GM12878 (cell line): ENCODE measurements around the gene TUBB. TPM values are rescaled to one million over a fixed set of nuclear protein-coding genes. Genes with fewer than 3 reads are reported as not detected.
A peak's percentile ranks its signal among the peaks of the same experiment; 100 is the strongest.

Experiments
- BHLHE40 ChIP-seq, 2 experiments: fragments of 450-650 bp in 1 of 2; IDR thresholded peaks; 2 replicates each; pipeline ENCODE4 v1.6.1; 2011 to 2017; ENCODE audit warnings: low read depth in 2 of 2, borderline replicate concordance in 1 of 2, improper control_type of control experiment in 1 of 2, low read length in 1 of 2, mild to moderate bottlenecking in 1 of 2
- EZH2 ChIP-seq: IDR thresholded peaks from 2 replicates; pipeline ENCODE4 v1.6.1; 2012; ENCODE audit warnings: low read depth, mild to moderate bottlenecking, control low read depth, inconsistent platforms, low read length, borderline replicate concordance; ENCODE audit not compliant: control insufficient read depth
- JUNB ChIP-seq: IDR thresholded peaks from 2 replicates; pipeline ENCODE4 v1.6.1; 2016; ENCODE audit warnings: antibody characterized with exemption, mild to moderate bottlenecking
- KLF5 ChIP-seq: fragments of 450-650 bp; IDR thresholded peaks from 2 replicates; pipeline ENCODE4 v1.6.1; 2014; ENCODE audit warnings: mild to moderate bottlenecking; ENCODE audit not compliant: partially characterized antibody
- RELA ChIP-seq: fragments of 450-650 bp; IDR thresholded peaks from 2 replicates; pipeline ENCODE4 v1.8.0; 2014; ENCODE audit warnings: borderline replicate concordance; ENCODE audit not compliant: partially characterized antibody
- STAT3 ChIP-seq: IDR thresholded peaks from 2 replicates; pipeline ENCODE4 v1.6.1; 2011; ENCODE audit warnings: low read depth, low read length, improper control_type of control experiment
- SUPT20H ChIP-seq: IDR thresholded peaks from 2 replicates; pipeline ENCODE4 v1.6.1; 2011; ENCODE audit warnings: low read depth, mild to moderate bottlenecking, low read length, moderate library complexity, borderline replicate concordance; ENCODE audit not compliant: control insufficient read depth
- polyA plus RNA-seq, 11 experiments: library from polyadenylated mRNA; depleted of rRNA in 4 of 11; unstranded in 6 of 11; stranded (reverse) in 5 of 11; fragments of >200 nt; fragmentation: Nextera tagmentation in 4 of 11; fragmentation: Illumina TruSeq in 1 of 11; extraction: Ambion mirVana in 4 of 11; extraction: Trizol in 1 of 11; gene quantifications; 1 replicate in 1 of 11; 2 replicates in 10 of 11; pipeline versions ENCODE4 v1.2.1 to v1.2.3, GENCODE V29; 2011 to 2016; ENCODE audit warnings: inconsistent platforms in 2 of 11, missing spikeins in 2 of 11, low read depth in 1 of 11
- total RNA-seq, 4 experiments: library from RNA; depleted of rRNA in 3 of 4; stranded (reverse); fragments of >200 nt in 3 of 4; fragmentation: Illumina TruSeq in 1 of 4; extraction: Trizol in 1 of 4; gene quantifications; 2 replicates each; pipeline versions ENCODE4 v1.2.1 to v1.2.3, GENCODE V29; 2013 to 2021
- TF ChIP-seq, protein P1 (sequence below): fragments of 450-650 bp; formaldehyde crosslinking; IDR thresholded peaks from 2 replicates; pipeline ENCODE4 v1.5.0; 2022; ENCODE audit warnings: mild to moderate bottlenecking, missing genetic modification characterization
- TF ChIP-seq, protein P2 (sequence below): fragments of 450-650 bp; formaldehyde crosslinking; IDR thresholded peaks from 2 replicates; pipeline ENCODE4 v1.4.0; 2022; ENCODE audit warnings: mild to moderate bottlenecking, moderate library complexity

The TUBB gene
- total and polyA plus RNA-seq, 10 of the 15 experiments (the other 5 are each of a cell fraction or from before 2014, with no cell fraction given) = 1,039 to 3,052 (median 1,656) TPM

DNA sequence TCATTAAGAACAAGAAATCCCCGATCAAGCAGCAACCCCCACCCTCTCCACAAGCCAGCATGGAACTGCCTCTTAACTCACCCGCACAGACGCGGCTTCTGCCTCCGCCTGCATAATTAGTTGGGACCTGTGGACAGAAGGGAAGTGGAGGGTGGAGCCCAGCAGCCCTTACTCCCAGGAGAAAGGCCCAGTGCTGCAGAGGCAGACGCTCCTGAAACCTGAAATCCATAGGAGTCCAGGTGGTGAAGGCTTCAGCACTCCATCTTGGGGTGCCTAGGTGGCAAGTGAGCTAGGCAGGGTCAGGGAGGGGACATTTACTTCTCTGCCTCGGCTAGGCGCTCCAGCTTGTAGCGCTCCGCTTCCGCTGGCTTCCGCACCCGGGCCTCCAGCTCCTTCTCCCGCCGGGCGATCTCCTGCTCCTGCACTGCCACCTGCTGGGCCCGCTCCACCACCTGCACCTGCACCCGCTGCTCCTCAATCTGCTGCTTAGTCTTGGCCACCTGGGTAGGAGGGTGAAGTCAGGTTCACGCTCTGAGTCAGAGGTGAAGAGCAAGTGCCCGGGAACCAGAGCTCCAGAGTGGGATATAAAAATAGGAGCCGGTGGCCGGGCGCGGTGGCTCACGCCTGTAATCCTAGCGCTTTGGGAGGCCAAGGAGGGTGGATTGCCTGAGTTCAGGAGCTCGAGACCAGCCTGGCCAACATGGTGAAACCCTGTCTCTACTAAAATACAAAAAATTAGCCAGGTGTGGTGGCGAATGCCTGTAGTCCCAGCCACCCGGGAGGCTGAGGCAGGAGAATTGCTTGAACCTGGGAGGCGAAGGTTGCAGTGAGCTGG lies 10.7 kb downstream of the TUBB start (continued):
- TF ChIP-seq, protein P1, sequence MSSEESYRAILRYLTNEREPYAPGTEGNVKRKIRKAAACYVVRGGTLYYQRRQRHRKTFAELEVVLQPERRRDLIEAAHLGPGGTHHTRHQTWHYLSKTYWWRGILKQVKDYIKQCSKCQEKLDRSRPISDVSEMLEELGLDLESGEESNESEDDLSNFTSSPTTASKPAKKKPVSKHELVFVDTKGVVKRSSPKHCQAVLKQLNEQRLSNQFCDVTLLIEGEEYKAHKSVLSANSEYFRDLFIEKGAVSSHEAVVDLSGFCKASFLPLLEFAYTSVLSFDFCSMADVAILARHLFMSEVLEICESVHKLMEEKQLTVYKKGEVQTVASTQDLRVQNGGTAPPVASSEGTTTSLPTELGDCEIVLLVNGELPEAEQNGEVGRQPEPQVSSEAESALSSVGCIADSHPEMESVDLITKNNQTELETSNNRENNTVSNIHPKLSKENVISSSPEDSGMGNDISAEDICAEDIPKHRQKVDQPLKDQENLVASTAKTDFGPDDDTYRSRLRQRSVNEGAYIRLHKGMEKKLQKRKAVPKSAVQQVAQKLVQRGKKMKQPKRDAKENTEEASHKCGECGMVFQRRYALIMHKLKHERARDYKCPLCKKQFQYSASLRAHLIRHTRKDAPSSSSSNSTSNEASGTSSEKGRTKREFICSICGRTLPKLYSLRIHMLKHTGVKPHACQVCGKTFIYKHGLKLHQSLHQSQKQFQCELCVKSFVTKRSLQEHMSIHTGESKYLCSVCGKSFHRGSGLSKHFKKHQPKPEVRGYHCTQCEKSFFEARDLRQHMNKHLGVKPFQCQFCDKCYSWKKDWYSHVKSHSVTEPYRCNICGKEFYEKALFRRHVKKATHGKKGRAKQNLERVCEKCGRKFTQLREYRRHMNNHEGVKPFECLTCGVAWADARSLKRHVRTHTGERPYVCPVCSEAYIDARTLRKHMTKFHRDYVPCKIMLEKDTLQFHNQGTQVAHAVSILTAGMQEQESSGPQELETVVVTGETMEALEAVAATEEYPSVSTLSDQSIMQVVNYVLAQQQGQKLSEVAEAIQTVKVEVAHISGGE (CRISPR knock-in tag) = no peak
- TF ChIP-seq SUPT20H (no peak), JUNB (peak; percentile 31; the same call in 1 of the 2 replicates), STAT3 (peak; percentile 55; the same call in 1 of the 2 replicates), KLF5 (peak; percentile 19), BHLHE40 (IDR thresholded peaks at IDR 0.05; ENCODE audit: borderline replicate concordance in 1 of 2, low read depth in 2 of 2, low read length in 1 of 2) (peak in 1 of 2 experiments; percentile 52; a peak in 2 of 4 replicates), RELA (no peak), EZH2 (no peak)
- TF ChIP-seq, protein P2, sequence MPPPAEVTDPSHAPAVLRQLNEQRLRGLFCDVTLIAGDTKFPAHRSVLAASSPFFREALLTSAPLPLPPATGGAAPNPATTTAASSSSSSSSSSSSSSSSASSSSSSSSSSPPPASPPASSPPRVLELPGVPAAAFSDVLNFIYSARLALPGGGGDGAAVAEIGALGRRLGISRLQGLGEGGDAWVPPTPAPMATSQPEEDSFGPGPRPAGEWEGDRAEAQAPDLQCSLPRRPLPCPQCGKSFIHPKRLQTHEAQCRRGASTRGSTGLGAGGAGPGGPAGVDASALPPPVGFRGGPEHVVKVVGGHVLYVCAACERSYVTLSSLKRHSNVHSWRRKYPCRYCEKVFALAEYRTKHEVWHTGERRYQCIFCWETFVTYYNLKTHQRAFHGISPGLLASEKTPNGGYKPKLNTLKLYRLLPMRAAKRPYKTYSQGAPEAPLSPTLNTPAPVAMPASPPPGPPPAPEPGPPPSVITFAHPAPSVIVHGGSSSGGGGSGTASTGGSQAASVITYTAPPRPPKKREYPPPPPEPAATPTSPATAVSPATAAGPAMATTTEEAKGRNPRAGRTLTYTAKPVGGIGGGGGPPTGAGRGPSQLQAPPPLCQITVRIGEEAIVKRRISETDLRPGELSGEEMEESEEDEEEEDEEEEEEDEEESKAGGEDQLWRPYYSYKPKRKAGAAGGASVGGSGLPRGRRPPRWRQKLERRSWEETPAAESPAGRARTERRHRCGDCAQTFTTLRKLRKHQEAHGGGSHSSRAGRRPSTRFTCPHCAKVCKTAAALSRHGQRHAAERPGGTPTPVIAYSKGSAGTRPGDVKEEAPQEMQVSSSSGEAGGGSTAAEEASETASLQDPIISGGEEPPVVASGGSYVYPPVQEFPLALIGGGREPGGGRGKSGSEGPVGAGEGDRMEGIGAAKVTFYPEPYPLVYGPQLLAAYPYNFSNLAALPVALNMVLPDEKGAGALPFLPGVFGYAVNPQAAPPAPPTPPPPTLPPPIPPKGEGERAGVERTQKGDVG (CRISPR knock-in tag) = no peak
